IPS-15b (cell line): Measurements from ENCODE around the gene TAF5L.

Source experiments
- H3K27me3 ChIP-seq: one replicate; pipeline ENCODE4 v1.6.1; 2013; ENCODE audit warnings: low read length; ENCODE audit not compliant: control insufficient read depth, insufficient read depth
- H3K36me3 ChIP-seq: one replicate; pipeline ENCODE4 v1.6.1; 2013; ENCODE audit warnings: low read length; ENCODE audit not compliant: control insufficient read depth, insufficient read depth
- H3K4me1 ChIP-seq: one replicate; pipeline ENCODE4 v1.6.1; 2013; ENCODE audit warnings: mild to moderate bottlenecking, low read length; ENCODE audit not compliant: control insufficient read depth, insufficient read depth
- H3K4me3 ChIP-seq: one replicate; pipeline ENCODE4 v1.5.1; 2013; ENCODE audit warnings: low read depth, low read length
- H3K9ac ChIP-seq: one replicate; pipeline ENCODE4 v1.6.1; 2013; ENCODE audit warnings: low read depth, mild to moderate bottlenecking, low read length
- H3K9me3 ChIP-seq: one replicate; pipeline ENCODE4 v1.6.1; 2013; ENCODE audit warnings: mild to moderate bottlenecking, low read length; ENCODE audit not compliant: control insufficient read depth, insufficient read depth

The TAF5L gene

DNA sequence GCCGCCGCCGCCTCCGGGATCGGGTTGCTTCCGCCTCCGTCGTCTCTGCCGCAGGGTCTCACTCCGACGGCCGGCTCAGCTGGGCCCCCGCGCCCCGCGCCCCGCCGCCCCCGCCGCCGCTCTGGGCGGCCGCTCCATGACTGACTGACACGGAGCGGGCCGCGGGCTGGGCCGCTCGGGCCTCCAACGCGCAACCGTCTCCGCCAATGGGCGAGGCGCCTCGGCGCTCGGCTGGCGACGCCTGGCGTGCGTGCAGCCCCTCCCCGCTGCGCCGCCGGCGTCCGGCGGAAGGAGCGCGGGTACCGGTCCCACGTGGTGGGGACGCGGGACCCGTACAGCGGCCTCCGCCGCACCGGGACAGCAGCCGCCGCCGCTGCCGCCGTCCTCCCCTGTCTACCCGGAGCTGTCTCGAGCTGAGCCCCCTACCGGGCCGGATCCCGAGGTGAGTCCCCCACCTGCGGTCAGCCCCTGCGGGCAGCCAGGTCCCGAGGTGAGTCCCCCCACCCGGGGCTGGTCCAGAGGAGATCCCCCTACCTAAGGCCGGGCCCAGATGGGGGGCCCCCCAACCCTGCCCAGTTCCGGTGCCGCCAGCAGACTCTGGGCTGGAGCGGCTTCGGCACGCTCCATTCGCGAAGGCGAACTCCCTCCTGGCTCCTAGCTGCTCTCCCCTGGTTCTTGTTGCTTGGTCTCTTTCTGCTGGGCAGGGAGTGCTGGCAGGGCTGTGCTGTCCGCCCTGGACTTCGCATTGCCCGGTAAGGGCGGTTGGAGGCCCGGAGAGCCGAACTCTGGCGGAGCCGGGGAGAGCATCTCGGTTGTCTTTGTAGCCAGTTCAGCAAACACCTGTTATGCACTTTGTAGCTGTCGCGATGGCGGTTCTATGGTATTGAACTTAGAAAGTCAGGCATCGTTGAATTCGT lies at the start of gene TAF5L, which contains the start of gene URB2:
Gene TAF5L (minus strand): TSS at position 208 of the 917 bp plus-strand sequence. CDS start 11,640 bp downstream, outside the sequence.
Gene URB2 (plus strand): TSS at position 333 of the 917 bp plus-strand sequence. CDS start 1,387 bp downstream, outside the sequence.
- Histone ChIP-seq H3K36me3 (no peaks in the 10 kb centered on the region), H3K4me3 (peak within 1 kb of the TSS; percentile 86), H3K4me1 (peaks cover 3% of the 10 kb centered on the region), H3K9ac (peak within 1 kb of the TSS; percentile 4), H3K27me3 (no peaks in the 10 kb centered on the region), H3K9me3 (no peaks in the 10 kb centered on the region)

DNA sequence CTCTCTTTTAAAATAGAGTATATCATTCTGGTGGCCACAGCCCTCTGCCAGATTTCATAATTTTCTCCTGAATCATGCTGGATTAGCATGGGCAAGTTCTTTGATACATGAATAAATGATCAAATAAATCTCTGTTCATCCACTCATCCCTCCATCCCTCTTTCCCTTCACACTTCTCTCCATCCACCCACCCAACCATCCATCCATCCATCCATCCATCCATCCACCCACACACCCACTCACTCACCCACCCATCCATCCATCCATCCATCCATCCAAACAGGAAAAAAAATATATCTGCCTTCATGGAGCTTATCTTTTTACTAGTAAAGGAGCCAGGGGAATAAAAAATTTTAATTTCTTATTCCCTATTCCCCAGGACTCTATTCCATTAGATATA lies 49.5 kb upstream of the TAF5L start:
- no peaks in the 10 kb centered on the region for H3K4me1 ChIP-seq
- H3K4me3 ChIP-seq: no peak overlapping the region
- no peak overlapping the region for H3K9ac ChIP-seq
- H3K36me3 ChIP-seq: no peaks in the 10 kb centered on the region
- H3K9me3 ChIP-seq: no peaks in the 10 kb centered on the region
- H3K27me3 ChIP-seq: no peaks in the 10 kb centered on the region

DNA sequence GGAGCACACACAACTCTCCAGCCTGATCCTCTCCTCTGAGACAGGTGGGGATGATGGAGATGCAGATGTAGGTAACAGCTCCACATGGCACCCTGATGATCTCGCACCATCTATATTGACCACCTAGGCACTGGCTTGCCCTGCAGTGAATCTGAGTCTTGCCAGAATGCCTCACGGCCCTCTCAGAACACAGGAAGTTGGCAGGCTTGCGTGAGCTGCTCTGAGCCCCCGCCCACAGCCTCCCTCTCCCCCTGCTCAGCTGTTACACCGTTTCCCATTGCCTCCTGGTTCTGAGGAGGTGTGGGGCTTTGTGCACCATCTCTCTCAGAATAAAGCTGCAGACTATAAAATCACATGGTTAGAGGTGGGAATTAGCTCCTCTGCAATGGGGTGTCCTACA lies 48.1 kb upstream of the TAF5L start:
- Histone ChIP-seq H3K27me3 (no peaks in the 10 kb centered on the region), H3K36me3 (no peaks in the 10 kb centered on the region), H3K4me3 (no peak overlapping the region), H3K4me1 (no peaks in the 10 kb centered on the region), H3K9me3 (no peaks in the 10 kb centered on the region), H3K9ac (no peak overlapping the region)

DNA sequence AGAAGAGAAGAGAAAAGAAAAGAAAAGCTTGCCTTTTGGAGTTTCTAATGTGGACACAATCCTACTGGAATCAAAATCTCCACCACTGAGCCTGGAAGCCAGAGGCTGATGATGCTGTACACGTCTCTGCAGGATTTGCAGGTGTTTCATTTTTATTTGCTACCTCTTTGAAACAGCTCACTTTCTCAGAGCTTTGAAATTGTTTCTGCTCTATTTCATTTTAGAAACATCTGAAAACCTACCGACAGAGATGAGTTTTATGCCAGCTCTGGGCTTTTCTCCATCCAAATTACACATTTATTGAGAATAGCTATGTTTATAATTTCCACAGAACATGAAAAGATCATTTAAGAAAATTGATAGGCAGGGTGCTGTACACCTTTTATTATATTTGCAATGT lies 46.3 kb upstream of the TAF5L start:
- no peaks in the 10 kb centered on the region for H3K4me1 ChIP-seq
- no peaks in the 10 kb centered on the region for H3K9me3 ChIP-seq

DNA sequence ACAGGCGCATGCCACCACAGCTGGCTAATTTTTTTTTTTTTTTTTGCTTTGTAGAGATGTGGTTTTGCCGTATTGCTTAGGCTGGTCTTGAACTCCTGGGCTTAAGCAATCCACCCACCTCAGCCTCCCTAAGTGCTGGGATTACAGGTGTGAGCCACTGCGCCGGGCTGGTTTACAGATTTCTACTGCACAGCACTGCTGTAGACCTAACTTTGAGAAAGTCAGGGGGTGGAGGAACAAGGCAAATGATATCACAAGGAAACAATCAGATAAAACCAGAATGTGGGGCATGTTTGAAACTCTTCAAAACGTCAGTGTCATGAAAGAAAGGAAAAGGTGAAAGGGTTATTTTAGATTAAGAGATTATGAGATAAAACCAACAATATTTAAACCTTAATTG lies 45.4 kb upstream of the TAF5L start:
- no peaks in the 10 kb centered on the region for H3K9me3 ChIP-seq
- H3K36me3 ChIP-seq: no peaks in the 10 kb centered on the region
- no peaks in the 10 kb centered on the region for H3K27me3 ChIP-seq
- no peak overlapping the region for H3K4me3 ChIP-seq
- no peaks in the 10 kb centered on the region for H3K4me1 ChIP-seq
- no peak overlapping the region for H3K9ac ChIP-seq

More for the DNA sequence above, 46.3 kb upstream of the TAF5L start:
- H3K36me3 ChIP-seq: no peaks in the 10 kb centered on the region
- no peaks in the 10 kb centered on the region for H3K27me3 ChIP-seq
- H3K4me3 ChIP-seq: no peak overlapping the region
- H3K9ac ChIP-seq: no peak overlapping the region

DNA sequence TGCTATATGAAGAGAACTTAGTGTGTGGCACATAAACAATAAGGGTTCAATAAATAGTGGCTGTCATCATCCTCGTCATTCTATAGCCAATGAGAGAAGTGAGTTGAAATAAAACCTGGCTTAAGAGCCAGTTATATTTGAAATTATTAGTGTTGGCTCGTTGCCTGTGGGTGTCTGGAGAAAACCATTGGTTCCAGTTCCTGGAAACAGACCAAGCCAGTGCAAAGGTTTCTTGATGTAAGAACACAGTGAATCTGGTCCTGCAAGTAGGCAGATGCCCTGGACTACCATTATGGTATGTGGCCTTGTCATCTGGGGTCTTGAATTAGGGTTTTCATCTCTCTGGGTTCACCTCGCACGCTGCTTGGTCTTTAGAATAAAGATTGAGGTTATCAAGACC lies 43.4 kb upstream of the TAF5L start:
- H3K9ac ChIP-seq: no peak overlapping the region
- H3K36me3 ChIP-seq: no peaks in the 10 kb centered on the region
- H3K27me3 ChIP-seq: no peaks in the 10 kb centered on the region
- no peak overlapping the region for H3K4me3 ChIP-seq
- no peaks in the 10 kb centered on the region for H3K9me3 ChIP-seq
- H3K4me1 ChIP-seq: no peaks in the 10 kb centered on the region

DNA sequence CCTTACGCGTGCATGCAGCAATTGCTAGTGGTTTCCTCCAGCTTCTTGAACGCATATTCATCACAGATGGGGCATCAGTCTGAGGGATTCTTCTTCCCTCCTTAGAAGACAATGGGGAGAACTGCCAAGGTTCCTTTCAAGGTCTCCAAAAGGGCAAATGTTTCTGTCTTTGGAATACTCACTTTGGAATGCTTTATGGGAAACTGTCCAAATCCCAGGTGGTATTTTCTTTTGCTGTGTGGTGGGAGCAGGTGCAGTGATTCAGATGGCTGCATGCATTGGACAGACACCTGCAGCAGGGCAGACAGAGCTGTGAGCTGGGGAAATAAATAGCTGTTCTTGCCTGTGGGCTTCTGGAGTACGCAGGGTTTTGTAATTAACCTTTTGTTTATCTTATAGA lies 40.7 kb upstream of the TAF5L start:
- no peak overlapping the region for H3K4me3 ChIP-seq
- no peak overlapping the region for H3K9ac ChIP-seq
- no peaks in the 10 kb centered on the region for H3K4me1 ChIP-seq
- no peaks in the 10 kb centered on the region for H3K36me3 ChIP-seq
- H3K9me3 ChIP-seq: no peaks in the 10 kb centered on the region
- H3K27me3 ChIP-seq: no peaks in the 10 kb centered on the region

DNA sequence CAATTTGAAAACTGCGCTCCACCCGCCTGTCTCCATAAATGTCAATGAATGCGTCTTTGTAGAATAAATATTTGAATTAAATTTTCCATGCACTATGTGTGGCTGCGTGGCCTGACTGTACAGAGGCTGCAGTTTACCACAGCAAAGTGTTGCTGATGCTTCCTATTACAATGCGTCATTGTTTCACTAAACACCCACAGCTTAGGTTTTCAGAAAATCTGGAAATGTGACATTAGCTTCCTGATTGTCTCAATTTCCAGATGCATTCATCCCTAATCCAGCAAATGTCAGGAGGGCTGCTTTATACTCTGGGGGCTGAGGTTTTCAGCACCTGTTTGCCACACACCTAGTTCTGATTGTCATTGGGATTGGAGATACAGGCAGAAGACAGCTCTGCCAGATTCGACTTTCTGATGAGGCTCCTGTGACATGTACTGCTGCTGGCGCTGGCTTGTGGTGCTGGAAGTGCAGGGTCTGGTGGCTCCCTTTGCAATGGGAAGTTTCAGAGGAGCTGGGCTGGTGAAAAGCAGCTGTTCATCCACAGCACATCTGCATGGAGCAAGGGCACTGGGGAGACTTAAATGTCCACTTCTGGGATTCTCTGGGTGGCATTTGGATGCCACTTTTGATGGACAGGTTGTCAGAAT lies 40.1 kb upstream of the TAF5L start:
- Histone ChIP-seq H3K9ac (no peak overlapping the region), H3K27me3 (no peaks in the 10 kb centered on the region), H3K9me3 (no peaks in the 10 kb centered on the region), H3K4me1 (no peaks in the 10 kb centered on the region), H3K36me3 (no peaks in the 10 kb centered on the region), H3K4me3 (no peak overlapping the region)

DNA sequence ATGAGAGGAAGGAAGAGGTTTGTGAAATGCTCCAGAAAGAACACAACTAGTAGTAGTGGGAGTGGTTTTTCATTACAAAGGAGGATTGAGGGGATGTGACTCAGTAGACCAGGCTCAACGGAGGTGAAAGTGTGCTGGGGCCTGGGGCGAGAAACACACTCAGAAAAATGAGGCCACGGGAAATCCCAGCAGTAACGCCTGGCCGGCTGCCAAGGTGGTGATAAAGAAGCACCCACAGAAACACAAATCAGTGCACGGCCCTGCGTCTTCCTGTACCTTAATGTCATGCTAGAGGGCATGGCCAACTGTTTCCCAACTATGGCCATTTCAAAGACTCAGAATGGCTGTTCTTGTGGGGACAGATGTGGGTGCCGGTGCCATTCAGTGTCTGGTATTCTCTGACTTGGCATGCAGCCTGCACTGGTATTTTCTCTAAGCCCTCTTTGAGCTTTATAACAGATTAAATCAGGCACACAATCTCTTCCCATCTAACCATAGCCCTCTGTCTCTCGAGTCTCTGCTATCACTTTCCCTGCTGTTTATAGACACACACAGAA lies 38.3 kb upstream of the TAF5L start:
- no peak overlapping the region for H3K4me3 ChIP-seq
- no peak overlapping the region for H3K9ac ChIP-seq
- H3K27me3 ChIP-seq: no peaks in the 10 kb centered on the region
- H3K36me3 ChIP-seq: no peaks in the 10 kb centered on the region
- no peaks in the 10 kb centered on the region for H3K9me3 ChIP-seq
- H3K4me1 ChIP-seq: no peaks in the 10 kb centered on the region

DNA sequence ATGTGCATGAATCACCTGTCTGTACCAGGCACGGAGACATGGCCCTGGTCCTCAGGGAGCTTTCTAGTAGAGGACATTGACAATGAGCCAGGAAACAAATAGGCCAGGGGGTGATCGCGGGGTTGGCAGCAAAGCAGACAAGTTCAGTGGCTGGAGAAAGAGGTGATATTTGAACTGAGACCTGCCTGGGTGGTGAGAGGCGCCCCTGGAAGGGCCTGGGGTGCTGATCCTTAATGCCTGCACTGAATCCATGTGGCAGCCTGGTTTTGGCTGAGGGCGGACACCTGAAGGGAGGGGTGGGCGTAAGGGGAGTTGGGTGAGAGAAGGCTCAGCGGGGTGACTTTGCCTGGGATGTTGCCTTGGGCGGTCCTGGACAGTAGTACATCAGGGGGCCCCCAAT lies 36.0 kb upstream of the TAF5L start:
- Histone ChIP-seq H3K4me1 (no peaks in the 10 kb centered on the region), H3K9ac (no peak overlapping the region), H3K27me3 (no peaks in the 10 kb centered on the region), H3K36me3 (no peaks in the 10 kb centered on the region), H3K4me3 (no peak overlapping the region), H3K9me3 (no peaks in the 10 kb centered on the region)

DNA sequence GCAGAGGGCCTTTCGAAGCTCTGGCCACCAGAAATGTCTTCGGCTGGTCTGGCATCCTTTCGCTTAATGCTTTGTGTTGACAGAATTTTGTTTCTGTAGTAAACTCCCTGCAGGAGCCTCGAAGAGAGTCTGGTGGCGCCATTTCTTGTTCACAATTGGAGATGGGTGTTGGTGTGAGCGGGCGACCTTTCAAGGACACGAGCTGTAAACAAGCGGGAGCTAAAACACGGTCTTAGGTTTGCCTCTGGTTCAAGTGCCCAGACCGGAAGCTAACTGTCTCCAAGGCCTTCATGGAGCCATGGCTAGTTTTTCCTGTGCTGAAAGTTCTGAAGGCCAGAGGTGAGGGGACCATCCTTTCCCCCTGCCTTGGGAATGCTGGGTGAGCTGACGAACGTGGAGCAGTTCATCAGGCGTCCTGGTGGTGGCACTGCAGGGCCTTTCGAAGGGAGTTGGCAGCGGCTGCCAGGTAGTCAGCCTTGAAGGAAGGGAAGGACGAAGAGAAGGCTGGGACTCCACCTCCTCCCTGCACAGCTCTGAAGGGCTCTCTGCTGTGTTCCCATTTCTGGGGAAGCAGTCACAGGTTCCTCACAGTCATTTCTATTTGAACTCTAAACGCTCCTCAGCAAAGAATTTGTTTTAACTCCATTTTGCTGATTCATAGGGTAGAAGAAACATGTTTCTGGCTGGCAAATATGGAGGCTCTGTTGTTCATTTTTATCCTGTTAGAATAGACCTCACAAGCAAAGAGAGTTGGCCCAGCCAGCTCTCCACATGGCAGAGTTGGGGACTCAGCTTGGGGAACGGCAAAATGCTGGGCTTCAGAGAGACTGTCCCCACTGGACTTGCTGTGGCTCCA lies 35.3 kb upstream of the TAF5L start:
- Histone ChIP-seq H3K9ac (no peak overlapping the region), H3K27me3 (no peaks in the 10 kb centered on the region), H3K4me1 (no peaks in the 10 kb centered on the region), H3K9me3 (no peaks in the 10 kb centered on the region), H3K4me3 (no peak overlapping the region), H3K36me3 (no peaks in the 10 kb centered on the region)
